CD4-positive, alpha-beta T cell treated with Interferon gamma for 1 hour (primary cell): ENCODE data around the gene CSF3R.
"Not testable (repeated sequence)": the region's sequence is repeated elsewhere in the genome, so short reads cannot be mapped to it uniquely, and the experiment has no call there.

Experiments used
- DNase-seq: peaks from one replicate; pipeline ENCODE4 v3.0.0-alpha.2; 2020

Gene CSF3R

DNA sequence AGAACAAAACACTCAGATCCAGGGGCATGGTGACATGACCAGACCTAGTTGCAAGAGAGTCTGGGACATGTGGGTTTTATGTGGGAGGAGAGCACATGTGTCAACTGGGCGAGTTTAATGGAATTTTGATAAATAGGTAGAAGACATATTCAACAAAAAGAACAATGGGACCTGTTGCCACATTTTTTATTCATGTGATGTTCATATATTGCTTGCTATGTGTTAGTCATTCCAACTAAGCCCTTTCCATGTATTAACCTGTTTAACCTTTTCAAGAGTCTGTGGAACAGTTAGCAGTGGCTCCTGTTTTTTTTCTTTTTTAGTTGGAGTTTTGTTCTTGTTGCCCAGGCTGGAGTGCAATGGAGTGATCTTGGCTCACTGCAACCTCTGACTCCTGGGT, 30.1 kb upstream of the CSF3R start:
- no peak for DNase-seq

DNA sequence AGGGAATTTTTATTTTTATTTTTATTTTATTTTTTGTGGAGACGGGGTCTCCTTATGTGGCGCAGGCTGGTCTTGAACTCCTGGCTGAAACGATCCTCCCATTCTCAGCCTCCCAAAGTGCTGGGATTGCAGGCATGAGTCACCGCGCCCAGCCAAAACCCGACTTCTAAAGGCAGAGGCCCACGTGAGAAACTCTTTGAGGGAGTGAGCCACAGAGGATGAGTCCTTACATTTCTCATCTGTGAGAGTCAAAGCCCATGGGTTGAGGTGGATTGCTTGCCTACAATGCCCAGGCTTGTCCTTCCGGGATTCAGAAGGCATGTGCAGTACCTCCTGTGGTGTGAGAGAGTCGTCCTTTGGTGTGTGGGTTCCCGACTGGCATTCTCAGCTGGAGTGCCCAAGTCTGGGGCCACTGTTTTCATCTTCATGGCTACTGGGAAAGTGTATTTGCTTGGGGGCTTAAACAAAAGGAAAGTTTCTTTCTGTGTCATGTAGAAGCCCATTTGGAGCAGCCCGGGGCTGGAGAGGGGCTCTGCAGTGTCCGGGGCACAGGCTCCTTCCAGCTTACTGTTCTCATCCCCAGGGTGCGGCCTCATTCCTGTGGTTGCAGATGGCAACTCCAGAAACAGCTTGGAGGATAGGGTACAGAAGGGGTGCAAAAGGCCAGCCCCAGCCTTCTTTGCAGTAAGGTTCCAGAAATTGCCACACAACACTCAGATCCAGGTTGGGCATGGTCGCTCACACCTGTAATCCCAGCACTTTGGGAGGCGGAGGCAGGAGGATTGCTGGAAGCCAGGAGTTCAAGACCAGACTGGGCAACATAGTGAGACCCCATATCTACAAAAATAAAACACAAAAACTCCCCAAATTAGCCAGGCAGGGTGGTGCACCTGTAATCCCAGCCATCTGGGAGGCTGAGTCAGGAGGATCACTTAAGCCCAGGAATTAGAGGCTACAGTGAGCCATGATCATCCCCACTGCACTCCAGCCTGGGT, 29.4 kb upstream of the CSF3R start:
- DNase-seq, result no peak

DNA sequence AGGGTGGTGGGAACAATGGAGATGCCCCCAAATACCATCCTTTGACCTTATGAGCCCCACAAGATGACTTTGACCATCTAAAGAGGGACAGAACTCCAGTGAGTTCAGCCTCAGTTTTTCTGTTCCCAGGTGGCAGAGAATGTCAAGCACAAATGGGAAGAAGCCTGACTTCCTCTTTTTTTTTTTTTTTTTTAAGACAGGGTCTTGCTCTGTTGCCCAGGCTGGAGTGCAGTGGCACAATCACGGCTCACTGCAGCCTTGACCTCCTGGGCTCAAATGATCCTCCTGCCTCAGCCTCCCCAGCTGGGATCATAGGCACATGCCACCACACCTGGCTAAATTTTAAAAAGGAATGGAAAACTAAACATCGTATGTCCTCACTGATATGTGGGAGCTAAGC, 28.5 kb upstream of the CSF3R start:
- not testable (repeated sequence) for DNase-seq

GRCh38 chr1:36510418-36510817, 27.7 kb upstream of the CSF3R start:
- DNase-seq, result no peak

GRCh38 chr1:36508257-36508656, 25.5 kb upstream of the CSF3R start:
- no peak for DNase-seq

DNA sequence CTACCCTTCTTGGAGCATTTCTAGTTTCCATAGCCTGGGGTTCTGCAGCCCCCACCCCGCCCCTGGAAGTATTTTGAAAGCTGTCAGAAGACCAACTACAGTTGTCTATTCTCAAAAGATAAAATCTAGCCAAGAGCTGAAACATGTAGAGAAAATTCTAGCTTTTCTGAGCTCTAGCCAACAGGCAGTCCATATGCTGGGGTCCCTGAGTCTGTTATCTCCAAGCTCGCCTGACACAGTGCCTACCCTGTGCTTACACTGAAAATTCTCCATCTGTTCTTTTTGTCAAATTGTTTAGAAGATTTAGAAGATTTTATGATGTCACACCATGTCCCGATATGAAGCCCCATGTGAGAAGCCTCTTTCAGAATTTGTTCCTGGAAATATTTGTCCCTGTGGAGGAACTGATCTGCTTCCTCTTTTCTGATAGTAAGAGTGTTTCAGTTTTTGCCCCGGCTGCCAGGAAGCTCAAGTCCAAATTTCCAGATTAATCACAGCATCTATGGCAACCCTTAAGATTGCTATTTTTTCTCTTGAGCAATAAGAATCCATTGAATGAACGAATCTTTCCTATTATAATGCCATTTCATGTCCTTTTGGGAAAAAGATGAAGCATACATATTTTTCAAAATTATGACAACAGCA, 23.7 kb upstream of the CSF3R start:
- no peak for DNase-seq

DNA sequence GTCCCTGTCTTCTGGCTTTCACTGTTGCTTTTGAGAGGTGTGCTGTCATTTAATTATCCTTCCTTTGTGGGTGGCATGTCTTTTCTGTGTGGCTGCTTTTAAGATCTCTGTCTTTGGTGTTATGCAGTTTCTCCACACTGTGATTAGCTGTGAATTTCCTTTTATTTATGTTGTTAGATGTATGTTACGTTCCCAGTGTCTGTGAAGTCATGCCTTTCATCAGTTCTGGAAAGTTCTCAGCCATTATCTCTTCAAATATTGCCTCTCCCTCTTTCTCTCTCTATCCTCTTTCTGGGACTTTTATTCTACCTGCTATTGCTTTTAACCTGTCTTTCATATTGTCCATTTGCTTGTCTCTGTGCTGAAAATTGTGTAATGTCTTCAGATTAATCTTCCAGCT, 21.0 kb upstream of the CSF3R start:
- no peak for DNase-seq

DNA sequence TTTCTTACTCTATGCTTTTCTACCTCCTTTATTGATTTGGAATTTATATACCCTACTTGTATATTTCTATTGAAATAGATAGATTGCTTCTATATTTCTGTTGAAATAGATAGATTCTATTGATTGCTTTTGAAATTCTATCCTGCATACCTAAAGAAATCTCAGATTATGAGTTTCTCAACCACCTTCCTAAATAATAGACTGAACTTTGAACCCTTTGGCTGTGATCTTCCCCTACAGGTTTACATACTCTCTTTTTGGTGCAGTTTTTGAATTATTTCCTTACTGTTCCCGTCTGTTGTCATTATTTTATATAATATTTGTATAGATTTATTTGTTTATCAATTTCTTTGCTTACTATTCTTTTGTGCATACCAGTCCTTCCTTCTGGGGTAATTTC, 20.4 kb upstream of the CSF3R start:
- DNase-seq, result no peak

DNA sequence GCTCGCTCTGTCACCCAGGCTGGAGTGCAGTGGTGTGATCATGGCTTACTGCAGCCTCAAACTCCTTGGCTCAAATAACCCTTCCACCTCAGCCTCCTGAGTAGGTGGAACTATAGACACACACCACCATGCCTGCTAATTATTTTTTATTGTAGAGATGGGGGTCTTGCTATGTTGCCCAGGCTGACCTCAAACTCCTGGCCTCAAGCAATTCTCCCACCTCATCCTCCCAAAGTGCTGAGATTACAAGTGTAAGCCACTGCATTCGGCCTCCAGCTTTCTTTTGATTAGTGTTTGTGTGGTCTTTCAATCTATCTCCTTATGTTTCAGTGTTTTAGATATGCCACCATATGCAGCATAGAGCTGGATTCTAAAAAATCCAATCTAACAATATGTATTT, 19.9 kb upstream of the CSF3R start:
- DNase-seq, result no peak

DNA sequence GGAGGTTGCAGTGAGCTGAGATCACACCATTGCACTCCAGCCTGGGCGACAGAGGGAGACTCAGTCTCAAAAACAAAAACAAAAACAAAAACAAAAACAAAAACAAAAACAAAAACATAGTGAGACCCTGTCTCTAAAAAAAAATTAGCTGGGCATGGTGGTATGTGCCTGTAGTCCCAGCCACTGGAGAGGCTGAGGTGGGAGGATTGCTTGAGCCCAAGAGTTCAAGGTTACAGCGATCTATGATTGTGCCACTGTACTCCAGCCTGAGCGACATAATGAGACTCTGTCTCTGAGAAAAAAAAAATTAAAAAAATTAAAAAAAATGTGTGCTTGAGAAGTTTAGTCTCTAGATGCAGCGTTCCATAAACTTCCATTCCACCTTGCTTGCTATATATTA, 19.2 kb upstream of the CSF3R start:
- not testable (repeated sequence) for DNase-seq

DNA sequence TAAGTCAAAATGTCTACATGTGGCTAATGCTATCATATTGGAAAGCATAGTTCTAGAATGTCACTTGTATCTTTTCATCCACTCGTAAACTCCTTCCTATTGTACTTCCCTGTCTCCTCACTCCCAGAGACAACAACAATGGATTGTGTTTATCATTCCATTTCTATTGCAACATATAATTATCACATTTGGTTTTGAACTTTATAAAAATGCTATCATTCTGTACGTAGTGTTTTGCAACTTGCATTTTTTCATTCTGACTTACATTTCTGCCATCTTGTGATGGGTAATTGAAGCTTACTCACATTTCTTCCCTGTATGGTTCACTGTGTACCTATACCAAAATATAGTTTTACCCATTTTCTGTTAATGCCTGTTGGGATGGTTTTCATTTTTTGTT, 14.5 kb upstream of the CSF3R start:
- DNase-seq, result no peak

GRCh38 chr1:36494971-36495370, 12.3 kb upstream of the CSF3R start:
- DNase-seq, result no peak

GRCh38 chr1:36493524-36493923, 10.8 kb upstream of the CSF3R start:
- DNase-seq, result no peak

GRCh38 chr1:36492491-36492890, 9.8 kb upstream of the CSF3R start:
- DNase-seq, result no peak

GRCh38 chr1:36489258-36490051, 6.7 kb upstream of the CSF3R start:
- not testable (repeated sequence) for DNase-seq

DNA sequence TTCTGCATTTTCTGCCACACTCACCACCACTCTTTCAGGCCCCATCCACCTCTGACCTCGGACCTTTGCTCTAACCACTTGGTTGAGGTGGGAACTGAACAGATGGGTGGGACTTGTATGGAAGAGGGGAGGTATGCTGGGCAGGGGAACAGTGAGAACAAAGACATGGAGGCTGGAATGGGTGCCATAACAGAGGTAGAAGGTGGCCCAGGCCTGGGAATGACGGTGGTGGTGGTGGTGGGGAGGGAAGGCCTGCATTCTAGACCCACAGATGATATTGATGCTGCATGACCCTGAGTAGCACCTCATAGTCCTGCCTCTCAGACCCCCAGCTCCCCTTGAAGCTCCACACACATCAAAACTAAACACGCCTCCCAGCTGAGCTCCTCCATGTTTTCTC, 5.2 kb upstream of the CSF3R start:
- no peak for DNase-seq

- not testable (repeated sequence) for DNase-seq
Measured at GRCh38 chr1:36487336-36487725, 4.6 kb upstream of the CSF3R start.

GRCh38 chr1:36486439-36487335, 4.0 kb upstream of the CSF3R start:
- peak; percentile 68 for DNase-seq

GRCh38 chr1:36486093-36486438, 3.4 kb upstream of the CSF3R start:
- no peak for DNase-seq

DNA sequence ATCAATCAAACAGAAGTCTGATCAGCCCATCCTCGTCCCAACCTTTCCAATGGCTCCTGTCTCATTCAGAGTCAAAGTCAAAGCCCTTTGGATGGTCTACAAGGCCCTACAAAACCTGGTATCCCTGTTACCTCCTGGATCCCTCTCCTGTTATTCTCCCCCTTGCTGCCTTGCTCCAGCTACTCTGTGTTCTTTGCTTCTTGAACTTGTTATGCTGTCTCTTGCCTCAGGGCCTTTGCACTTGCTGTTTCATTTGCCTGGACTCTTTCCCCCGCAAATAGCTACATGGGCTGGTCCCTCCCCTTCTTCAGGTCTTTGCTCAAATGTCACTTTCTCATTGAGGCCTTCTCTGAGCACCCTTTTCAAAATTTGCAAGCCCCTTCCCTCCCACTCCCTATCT, 1.4 kb upstream of the CSF3R start:
- DNase-seq, result no peak

- no peak for DNase-seq
Measured at GRCh38 chr1:36481771-36482723, 666 bp downstream of the CSF3R start.
